Right lobe of liver (tissue), 4 donors: ENCODE data around the gene MTMR10.

Experiments used
- CTCF ChIP-seq, 4 donors: fragments of 200-600 bp in 3 of 4; fragments of 450-650 bp in 1 of 4; IDR thresholded peaks; one replicate each; pipeline versions ENCODE4 v1.5.1 to v1.8.0; 2016 to 2022; ENCODE audit warnings: antibody characterized with exemption in 4 of 4, mild to moderate bottlenecking in 2 of 4
- POLR2A ChIP-seq: fragments of 450-650 bp; IDR thresholded peaks from one replicate; pipeline ENCODE4 v1.6.1; 2017; ENCODE audit warnings: antibody characterized with exemption, mild to moderate bottlenecking
- donor health status: DM: no; HTN: no; CAD: no.
- donor health status: DM: no; HTN: no; CAD: no.
- donor health status: DM: no; HTN: yes; CAD: no.

GRCh38 chr15:30985081-30985531 is 6.3 kb downstream of the MTMR10 start:
- TF ChIP-seq POLR2A (no peak), CTCF (IDR thresholded peaks at IDR 0.05) (no peak)
